Bone marrow (tissue), 2 donors: ENCODE measurements around the gene RASL10B.

ENCODE experiments used
- DNase-seq, 2 donors: peaks; one replicate each; lab custom pipeline; 2025; lab: John Stamatoyannopoulos, UW

Gene RASL10B

DNA sequence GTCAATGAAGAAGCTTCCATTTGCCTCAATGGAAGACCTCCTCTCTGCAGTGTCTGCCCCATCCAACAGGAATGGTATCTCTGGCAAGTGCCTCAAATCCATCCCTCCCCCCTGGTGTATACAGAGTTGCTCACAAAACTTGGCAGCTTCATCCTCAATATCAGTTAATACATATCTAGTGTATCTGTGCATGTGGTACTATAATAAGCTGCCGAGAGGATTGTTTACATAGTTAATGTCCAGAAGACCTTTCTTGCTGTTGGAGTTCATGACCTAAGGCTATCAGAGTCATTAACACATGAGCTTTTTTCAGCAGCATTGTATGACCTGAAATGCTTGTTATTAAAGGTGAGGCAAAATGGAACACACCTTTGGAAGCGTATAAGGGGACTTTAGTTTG, 14.0 kb upstream of the RASL10B start:
- no peak for DNase-seq

DNA sequence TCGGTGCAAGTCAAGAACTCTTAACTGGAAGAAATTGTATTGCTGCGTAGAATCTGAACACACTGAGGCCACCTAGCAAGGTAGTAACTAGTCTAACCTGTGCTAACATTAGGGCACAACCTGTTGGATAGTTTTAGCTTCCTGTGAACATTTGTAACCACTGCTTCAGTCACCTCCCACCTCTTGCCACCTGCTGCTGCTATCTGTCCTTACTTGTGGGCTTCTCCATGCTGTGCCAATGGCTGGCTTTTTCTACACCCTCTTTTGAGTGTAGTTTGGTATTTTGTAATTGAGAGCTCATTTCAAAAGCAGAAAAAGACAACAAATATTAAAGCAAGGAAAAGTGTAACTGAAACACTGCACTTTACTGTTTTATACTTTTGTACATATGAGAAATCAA, 7.7 kb upstream of the RASL10B start:
- DNase-seq = no peak

DNA sequence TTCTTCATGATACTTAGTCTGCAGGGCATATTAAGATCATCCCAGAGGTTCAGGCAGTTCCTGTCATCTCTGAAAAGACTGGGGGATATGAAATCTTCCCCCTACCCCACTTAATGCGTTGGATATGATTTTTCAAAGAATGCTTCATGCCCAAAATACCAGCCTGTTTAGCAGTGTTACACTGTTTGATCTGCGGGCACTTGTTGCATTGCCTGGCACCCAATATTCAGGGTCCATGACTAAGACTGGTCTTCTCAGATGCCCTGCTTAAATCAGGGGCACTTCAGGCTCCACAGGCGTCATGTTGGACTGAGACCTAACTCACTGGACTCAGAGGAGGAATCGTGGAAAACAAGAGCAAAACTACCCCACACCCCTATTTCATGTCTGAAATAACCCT, 6.4 kb upstream of the RASL10B start:
- no peak for DNase-seq

DNA sequence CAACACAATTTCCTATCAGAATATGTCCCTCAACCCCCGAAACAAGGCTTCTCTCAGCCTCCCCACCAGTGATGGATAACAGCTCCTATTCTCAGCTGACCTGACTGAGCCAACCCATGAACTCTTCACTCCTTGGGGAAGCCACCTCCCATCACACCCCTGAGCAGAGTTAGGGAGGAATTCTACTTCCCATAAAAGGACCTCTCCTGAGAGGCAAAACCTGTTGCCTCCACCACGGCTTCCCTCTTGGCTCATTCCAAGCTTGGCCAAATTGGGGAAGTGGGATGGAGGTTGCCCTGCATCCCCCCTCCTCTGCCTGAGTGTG, 5.7 kb upstream of the RASL10B start:
- DNase-seq = no peak

DNA sequence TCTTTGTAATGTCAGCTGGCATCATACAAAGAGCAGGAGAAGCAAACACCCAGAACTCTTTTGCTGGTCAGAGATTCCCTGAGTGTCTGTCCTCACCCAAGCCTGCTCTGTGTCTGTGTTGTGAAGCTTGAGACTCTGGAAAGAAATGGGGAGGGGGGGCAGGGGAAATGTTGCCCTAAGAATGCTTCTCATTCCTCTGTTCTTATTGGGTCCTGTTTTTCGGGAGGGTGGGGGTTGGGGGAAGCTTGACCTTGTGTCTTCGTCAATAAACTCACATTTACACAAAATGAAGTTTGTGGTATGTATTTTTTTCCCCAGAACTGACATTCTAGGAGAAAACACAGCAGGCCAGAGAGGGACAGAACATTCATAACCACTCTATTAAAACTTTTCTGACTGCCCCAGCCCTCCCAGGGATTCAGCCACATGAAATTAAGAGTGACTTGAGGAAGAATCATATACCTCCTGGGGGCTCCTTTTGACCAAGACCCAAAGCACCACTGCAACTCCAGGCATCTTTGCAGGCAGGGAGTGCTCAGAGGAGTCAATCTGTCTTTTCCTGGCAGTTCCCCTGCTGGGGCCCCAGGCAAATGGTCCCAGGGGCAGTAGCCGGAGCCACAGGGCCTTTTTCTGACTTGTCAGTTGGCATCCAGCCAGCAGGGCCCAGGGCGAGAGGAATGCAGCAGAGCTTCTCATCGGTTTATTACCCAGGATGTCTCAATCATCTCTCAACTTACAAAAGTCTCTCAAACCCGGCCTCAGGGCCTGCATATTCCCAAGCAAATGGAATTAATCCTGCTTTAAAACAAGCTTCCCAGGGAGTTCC, 5.1 kb upstream of the RASL10B start:
- DNase-seq = no peak

DNA sequence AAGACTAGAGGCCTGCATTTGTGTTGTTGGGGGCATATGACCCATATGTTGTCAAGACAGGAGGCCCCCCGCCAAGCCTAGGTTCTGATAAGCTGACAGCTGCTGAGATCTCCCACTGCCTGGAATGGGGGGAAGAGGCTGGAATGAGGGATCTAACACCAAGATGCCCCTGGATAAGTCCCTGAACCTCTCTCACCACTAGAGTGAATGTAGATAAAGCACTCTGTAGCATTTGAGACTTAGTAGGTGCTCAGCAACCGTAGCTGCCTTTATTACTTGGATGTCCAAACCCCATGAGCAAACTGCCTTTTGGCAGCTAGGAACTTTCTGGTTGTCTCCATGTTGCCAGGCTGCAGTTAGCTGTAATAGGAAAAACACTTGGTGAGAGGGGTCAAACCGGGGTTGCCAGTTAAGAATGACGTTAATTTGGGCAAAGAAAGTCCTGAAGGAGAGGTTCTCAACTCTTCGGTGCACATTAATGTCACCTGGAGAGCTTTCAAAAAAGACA, 4.4 kb upstream of the RASL10B start:
- no peak for DNase-seq

DNA sequence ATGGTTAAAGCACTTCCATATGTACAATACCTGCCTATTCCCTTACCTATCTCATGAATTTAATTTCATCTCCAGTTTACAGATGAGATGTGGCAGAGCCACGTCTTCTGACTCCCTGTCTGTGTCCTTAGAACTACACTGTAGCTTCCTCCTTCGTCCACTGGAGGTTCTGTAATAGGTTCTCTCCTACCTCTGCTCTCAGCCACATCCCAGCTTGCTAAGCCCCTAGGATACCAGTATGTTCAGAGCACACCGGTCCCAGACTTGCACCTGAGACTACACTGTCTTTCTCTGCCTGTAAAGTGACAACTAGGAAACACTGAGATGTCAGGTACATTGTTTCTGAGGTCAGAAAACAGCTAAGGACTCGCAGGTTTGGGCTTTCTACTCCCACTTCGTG, 3.8 kb upstream of the RASL10B start:
- DNase-seq = no peak

DNA sequence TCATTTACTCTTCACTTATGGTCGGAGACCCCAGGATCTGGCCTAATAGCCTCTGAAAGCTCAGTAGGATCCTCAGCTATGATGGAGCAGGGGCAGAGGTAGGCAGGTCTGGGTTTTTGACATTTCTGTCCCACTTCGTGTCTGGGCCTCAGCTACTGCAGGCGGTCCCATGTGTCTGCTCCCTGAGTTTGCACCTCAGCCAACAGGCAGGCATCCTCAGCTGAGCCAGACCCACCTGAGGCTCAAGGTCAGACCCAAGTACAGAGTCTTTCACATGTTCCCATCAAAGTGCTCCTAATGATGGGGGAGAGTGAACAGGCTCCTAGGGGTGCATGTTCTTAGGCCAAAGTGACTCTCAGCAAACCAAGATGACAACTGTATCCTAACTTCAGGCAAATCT, 2.9 kb upstream of the RASL10B start:
- DNase-seq = no peak

DNA sequence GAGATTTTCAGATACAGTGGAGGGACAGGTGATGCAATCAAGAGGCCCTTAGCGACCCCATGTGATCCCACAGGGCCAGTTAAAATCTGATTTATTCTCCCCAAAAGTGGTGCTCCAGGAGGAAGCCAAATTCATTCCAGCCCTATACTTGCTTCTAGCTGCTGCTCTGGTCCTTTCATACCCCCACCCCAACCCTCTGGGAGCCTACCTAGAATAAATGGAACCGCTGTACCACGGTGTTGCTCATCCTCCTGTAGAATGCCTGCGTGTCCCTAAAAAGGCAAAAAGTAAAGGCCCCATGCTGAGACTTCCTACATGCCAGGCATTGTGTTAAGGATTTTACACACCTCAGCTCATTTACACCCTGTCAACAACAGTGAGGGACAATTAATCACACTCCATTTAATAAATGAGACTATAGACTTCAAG, 2.0 kb upstream of the RASL10B start:
- no peak for DNase-seq

DNA sequence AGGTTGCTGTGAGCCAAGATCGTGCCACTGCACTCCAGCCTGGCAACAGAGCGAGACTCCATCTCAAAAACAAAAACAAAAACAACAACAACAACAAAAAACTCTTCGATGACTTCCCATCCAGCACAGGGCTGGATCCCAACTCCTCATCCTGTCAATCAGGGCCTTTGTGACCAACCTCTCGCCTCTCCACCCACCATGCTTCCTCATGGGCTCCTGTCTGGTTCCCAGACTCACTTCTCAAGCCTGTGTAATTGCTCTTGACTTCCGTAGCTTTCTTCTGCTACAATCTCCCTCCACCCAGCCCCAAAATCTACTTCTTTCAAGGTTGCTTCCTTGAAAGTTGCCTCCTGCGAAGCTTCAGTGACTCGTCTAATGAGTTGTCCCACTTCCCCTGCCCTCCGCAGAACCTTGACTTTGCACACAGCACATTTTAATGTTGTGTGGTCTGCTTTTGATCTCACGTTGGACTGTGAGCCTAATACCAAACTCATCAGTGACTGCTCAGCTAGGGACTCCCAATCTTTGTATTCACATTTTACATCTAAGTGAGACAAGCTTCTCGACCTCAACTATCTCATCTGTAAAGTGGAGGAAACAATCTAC, 936 bp upstream of the RASL10B start:
- no peak for DNase-seq

DNA sequence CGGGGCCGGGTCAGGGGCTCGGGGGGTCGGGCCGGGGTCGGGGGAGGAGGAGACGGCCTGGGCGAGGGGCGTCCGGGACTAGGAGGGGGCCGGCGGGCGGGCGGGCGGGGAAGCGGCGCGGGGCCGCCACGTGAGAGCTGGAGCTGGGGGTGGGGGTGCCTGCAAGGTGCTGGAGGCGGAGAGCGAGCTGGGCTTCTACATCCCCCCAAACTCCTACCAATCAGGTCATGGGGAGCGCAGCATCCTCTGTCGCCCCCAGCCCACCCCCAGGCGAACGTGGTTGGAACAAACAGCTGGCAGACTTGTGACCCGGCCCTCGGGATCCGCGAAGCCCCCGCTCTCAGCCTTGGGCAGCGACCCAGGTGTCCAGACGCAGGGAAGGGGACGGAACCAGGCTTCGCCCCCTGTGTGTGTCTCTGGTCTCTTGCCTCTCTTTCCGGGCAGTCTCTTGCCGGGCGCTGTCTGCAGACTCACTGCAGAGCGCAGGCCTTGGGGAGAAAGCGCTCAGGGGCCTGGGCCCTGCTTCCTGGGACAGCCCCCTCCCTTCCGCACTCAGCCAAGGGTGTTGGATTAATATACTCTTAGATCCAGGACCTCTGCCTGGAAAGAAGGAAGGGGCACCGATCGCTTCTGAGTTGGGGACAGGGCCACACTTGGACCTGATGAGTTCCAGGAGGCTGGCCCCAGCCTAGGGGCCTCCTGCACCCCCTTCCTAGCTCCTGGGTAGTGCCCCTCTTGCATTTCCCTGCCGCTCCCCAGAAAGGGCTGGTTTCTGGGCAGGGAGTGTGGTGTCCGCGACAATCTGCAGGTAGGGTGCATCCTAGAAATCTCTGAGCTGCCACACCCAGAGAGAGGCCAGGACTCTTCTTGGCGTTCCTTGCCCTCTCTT, 722 bp downstream of the RASL10B start:
- no peak for DNase-seq

DNA sequence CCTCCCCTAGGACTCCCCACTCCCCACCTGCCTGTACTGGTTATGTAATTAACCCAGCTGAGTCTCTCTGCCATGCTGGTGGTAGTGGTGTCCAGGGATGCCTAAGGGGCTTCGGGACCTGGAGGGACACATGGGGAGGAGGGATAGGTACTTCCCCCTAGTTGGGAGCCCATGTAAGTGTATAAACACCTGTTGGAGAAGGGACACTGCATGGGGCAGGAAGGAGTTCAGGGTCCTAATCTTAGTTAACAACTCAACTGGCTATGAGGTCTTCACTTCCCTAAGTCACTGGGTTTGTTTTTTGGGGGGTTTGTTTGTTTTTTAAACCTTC, 1.3 kb downstream of the RASL10B start:
- DNase-seq = no peak

DNA sequence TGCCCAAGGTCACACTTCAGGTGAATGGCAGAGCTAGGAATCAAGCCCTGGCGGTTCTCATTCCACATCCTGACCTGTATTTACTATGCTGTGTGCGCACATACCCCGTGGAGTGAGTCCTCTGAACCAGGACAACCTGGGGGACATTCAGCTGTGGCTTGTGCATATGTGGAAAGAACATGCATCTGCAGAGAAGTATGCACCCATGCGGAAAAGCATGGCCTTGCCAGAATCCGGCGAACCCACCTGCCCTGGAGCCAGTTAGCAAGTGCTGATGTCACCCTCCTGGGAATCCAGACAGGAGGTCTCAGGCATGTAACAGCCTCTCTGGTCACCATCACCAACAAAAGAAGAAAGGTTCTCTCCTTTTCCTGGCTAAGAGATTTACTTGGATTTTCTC, 1.9 kb downstream of the RASL10B start:
- DNase-seq = no peak

DNA sequence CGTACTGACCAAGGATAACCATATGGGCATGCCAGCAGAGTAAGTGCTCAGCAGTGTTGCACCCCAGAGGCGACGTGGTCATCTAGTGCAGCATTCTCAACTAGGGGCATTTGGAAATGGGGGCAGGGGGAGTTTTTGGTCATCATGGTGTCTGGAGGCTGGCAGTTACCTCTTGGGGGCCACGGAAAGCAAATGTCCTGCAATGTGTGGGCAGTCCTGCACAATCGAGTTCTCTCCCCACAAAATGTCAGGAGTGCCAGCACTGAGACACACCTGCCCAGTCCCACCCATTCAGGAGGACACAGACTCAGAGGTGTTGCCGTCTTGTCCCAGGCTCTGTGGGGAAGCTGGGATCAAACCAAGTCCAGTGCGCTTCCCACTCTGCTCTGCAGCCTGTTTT, 3.0 kb downstream of the RASL10B start:
- no peak for DNase-seq

DNA sequence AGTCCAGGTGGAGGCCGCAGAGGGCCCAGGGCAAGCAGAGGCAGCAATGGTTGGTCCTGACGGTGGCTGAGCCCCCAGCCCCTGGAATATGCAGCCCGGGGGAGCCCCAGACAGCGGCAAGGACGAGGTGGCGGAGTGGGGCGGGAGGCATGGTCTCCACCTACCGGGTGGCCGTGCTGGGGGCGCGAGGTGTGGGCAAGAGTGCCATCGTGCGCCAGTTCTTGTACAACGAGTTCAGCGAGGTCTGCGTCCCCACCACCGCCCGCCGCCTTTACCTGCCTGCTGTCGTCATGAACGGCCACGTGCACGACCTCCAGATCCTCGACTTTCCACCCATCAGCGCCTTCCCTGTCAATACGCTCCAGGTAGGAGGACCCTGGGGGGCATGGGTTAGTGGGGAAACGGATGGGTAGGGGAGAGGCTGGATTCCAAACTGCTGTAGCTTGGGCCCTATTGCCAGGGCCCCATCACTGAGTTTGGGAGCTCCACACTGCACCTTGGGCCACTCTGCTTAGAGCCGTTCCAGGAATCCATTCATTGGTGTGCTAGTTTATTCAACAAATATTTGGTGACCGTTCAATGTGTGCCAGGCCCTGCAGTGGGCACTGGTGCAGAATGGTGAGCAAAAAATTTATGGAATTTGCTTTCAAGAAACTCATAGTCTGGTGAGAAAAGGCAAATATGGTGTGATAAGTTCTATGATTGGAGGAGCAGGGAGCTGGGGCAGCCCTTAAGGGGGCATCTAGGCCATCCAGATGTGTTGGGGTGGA, 3.8 kb downstream of the RASL10B start:
- no peak for DNase-seq

DNA sequence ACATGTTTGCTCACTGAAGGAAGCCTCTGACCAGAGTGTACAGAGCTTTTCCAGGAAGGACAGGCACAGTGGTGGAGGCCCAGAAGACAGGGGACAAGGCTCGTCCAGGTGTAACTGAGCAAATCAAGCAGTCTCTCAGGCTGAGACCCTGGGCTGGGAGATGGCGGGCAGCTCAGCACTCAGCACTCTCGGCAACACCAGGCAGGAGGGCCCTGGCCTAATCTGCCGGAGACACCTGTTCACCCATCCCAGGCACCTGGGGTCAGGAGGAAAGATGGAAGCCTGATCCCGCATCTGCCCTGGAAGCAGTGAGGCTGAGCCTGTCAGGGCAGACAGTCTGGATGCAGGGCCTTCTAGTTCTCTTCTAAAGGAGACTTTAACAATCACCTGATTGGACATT, 4.8 kb downstream of the RASL10B start:
- no peak for DNase-seq

DNA sequence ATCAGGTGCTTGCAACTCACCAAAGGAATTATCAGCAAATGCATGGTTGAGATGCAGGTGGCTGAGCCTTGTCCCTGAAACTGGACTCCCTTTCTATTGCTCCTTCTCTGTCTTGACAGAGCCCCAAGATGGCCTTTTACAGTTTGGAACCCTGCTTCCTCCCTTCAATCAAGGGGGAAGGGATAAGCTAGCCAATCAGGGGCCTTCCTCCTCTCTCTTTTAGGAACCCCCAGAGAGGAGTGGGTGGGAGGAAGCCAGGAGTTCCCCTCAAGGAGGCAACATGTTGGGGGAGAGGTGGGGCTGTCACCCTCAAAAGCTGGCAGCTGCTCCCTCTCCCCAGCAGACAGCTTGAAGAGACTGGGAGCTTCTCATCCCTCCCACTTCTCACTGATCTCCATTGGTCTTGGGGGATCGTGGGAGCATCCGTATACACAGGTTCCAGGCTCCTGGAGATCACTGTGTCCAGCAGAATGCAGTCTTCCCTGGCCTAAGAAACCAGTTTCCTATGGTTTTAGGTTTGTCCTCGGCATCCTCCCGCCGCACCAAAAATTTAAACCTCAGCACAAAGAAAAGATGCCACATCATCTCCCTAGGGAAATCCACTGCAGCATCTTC, 7.2 kb downstream of the RASL10B start:
- no peak for DNase-seq

DNA sequence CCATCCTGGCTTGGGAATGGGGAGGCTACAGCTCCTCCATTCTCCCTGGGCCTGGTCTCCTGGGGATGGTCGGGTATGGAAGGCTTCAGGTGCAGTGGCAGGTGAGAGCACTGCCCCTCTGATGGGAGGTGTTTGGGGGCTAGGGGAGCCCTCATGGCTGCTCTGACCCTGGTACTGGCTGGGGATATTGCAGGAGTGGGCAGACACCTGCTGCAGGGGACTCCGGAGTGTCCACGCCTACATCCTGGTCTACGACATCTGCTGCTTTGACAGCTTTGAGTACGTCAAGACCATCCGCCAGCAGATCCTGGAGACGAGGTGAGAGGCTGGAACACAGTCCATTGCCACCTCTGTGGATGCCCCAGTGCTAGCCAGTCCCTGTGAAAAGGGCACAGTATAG, 8.8 kb downstream of the RASL10B start:
- DNase-seq = no peak

DNA sequence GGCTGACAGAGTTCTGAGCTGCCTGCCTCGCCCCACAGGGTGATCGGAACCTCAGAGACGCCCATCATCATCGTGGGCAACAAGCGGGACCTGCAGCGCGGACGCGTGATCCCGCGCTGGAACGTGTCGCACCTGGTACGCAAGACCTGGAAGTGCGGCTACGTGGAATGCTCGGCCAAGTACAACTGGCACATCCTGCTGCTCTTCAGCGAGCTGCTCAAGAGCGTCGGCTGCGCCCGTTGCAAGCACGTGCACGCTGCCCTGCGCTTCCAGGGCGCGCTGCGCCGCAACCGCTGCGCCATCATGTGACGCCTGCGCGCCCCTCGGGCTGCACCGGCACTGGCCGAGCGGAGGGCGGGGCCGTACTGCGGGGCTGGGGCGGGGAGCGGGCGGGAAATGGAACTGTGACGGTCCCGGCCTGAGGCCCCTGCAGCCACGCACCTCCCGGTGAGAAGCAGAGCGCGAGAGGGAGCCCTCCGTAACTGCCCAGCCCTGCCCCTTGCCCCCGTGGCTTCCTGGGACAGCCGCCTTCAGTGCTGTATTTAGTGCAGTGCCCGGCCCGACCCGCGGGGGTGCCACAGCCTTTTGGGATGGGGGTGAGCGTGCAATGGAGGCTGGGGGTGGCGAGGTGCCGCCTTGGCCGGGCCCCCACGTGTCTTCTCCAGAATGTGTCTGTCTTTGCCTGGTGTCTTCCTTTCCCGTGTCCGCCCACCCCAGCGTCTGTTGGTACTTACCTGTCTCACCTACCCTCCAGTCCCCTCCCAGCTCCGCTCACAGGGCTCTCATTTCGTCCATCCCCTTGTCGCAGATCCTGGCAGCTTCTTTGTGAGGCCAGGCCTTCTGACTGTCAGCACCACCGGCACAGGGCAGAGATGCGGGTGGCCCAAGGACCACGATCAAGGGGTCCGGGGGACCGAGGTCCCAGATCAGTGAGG, 9.8 kb downstream of the RASL10B start:
- DNase-seq = no peak

DNA sequence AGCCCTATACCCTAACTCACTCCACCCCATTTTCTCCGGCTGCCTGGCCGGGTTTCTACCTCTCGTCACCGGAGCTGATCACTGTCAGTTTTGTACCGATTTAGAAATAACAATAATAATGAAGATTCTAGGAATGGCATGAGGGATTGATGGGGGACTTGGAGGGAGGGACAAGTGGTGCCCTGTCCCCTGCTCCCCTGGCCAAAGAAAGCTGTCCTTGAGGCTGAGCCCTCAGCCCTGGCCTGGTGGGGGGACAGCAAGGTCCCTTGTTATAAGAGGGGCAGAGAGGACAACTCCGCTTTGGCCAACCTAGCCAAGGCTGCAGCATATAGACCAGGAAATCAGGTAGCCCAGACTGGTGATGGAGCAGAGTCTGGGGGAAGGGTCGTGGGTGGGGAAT, 11.1 kb downstream of the RASL10B start:
- no peak for DNase-seq
